ENCODE measurements around the gene RAD52.

The RAD52 gene

DNA sequence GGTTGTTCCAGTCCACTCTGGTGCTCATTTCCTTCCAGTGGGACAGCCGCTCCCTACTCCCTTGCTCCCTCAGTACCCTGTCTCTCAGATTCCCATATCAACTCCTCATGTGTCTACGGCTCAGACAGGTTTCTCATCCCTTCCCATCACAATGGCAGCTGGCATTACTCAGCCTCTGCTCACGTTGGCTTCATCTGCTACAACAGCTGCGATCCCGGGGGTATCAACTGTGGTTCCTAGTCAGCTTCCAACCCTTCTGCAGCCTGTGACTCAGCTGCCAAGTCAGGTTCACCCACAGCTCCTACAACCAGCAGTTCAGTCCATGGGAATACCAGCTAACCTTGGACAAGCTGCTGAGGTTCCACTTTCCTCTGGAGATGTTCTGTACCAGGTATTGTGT is 69.9 kb downstream of the RAD52 start:
- in situ Hi-C loops (cut with MboI; ENCODE audit: low sequenced_read_pairs) = no loop called here

DNA sequence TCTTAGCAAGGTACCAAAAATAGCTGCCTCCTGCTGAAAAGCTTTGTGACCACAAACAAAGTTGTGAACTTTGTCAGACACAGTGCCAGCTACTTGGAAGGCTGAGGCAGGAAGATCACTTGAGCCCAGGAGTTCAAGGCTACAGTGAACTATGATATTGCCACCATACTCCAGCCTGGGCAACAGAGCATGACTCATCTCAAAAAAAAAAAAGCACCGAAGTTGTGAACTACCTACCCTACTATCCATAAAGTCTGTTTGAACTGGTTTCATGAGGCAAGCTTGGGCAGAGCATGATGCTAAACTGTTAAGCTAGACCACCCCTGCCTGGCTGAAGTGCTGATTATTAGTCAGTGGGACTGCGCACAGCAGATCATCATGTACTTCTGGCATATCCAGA is 75.5 kb downstream of the RAD52 start:
- in situ Hi-C loops (cut with MboI; ENCODE audit: low sequenced_read_pairs) = no loop called here

DNA sequence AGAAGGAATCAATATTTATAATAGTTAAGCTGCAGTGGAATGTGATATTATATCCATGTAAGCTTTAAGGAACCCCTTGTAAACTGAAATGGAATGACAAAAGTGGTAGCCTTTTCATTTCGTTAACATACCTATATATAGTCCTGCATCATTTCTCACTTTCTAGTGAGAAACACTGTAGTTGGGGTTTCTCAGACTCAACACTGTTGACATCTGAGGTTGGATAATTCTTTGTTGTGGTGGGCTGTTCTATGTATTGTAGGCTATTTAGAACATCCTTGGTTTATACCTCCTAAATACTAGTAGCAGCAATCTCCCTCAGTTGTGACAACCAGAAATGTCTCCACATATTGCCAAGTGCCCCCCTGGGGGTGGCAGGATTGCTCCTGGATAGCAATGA is 79.1 kb downstream of the RAD52 start:
- in situ Hi-C loops (cut with MboI; ENCODE audit: low sequenced_read_pairs) = no loop called here

DNA sequence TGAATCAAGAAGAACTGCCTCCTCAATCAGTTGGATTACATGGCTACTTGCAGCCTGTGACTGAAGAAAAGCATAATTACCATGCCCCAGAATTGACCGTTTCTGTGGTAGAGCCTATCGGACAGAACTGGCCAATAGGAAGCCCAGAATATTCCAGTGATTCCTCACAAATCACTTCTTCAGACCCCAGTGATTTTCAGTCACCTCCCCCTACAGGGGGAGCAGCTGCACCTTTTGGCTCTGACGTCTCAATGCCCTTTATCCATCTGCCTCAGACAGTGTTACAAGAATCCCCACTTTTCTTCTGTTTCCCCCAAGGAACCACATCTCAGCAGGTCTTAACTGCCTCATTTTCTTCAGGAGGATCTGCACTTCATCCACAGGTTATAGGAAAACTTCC is 80.8 kb downstream of the RAD52 start:
- in situ Hi-C loops (cut with MboI; ENCODE audit: low sequenced_read_pairs) = no loop called here

DNA sequence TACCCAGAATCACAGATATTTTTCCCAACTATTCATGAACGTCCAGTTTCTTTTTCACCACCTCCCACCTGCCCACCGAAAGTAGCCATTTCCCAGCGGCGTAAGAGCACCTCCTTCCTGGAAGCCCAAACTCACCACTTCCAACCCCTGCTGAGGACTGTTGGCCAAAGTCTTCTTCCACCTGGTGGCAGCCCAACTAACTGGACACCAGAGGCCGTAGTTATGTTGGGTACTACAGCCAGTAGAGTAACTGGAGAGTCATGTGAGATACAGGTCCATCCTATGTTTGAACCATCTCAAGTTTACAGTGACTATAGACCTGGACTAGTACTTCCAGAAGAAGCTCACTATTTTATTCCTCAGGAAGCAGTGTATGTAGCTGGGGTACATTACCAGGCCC is 81.6 kb downstream of the RAD52 start:
- in situ Hi-C loops (cut with MboI; ENCODE audit: low sequenced_read_pairs) = no loop called here

DNA sequence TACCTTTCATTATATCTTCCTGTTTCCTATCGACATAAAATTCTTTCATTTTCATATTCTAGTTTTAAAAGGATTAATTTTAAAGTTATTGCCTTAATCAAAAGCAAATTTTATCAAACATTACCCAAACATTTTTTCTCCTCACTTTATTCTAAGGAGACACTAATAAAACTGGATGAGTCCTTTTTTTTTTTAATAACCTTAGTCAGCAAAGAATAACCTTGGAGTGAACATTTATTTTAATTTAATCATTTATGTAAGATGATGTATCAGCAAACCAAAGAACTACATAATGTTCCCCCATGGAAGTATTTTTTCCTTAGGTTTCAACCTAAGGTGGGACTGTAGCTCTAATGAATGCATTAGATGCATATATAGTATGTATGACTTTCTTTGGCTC is 83.9 kb downstream of the RAD52 start:
- in situ Hi-C loops (cut with MboI; ENCODE audit: low sequenced_read_pairs) = no loop called here

DNA sequence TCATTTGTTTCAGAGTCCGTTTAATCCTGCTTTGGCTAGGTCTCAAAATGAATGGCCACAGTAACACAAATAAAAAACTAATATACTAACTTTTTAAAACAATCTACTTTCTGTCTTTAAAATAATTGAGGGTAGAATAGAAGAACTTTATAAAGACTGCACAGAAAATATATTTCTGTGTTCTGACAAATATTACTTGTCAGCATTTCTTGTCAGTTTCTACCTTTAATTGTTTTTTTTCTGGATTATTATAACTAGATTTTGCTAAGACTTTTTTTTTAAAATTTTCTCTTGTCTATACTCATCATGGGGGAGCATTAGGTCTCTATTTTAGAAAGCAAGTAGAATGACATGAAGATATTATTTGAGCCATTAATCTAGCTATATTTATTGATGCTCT is 86.2 kb downstream of the RAD52 start:
- in situ Hi-C loops (cut with MboI; ENCODE audit: low sequenced_read_pairs) = no loop called here

DNA sequence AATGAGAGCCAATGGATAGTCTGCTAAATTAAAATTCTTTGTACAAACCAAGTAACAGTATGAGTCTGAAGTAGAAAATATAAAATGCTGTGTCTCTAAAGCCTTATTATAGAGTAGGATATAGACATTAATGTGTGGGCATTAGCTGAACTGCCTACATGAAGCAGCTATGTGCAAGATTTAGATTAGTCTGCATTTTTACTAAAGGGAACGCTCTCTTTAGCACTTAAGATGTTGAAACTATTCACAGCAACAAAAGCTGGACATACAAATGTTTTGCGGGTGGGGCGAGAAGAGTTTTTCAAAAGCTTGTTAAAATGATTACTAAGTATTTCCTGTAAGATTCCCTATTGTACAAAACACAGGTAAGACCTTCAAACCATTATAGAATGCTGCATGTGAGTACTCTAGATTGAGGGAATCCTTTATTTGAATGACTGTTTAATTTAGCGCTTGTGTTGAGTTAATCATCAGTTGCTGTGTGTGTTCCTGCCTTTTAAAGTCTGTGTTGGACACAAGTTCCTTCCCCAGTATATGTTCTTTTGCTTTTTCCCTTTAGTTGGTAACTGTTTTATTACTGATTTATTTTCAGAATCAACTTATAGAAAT is 87.1 kb downstream of the RAD52 start:
- in situ Hi-C loops (cut with MboI; ENCODE audit: low sequenced_read_pairs) = no loop called here
